T-helper 2 cell treated with Interferon-gamma antibody and Interleukin-4, amounts not matched to agents 5 μg/mL and 100 μg/mL, for 36 hours (primary cell): ENCODE measurements around the gene PPP2R2C.

ENCODE experiments used
- DNase-seq: peaks from one replicate; pipeline ENCODE4 v3.0.0; 2021; ENCODE audit warnings: low spot score
- H3K27ac Mint-ChIP-seq: one replicate; pipeline ENCODE4 v1.8.0; 2021; ENCODE audit warnings: mild to moderate bottlenecking, mixed read lengths
- H3K27me3 Mint-ChIP-seq: one replicate; pipeline ENCODE4 v1.8.0; 2021; ENCODE audit warnings: low read depth, mixed read lengths
- H3K36me3 Mint-ChIP-seq: one replicate; pipeline ENCODE4 v1.8.0; 2021; ENCODE audit warnings: low read depth, mixed read lengths
- H3K4me1 Mint-ChIP-seq: one replicate; pipeline ENCODE4 v1.8.0; 2021; ENCODE audit warnings: low read depth, mixed read lengths
- H3K4me3 Mint-ChIP-seq: one replicate; pipeline ENCODE4 v1.8.0; 2022; ENCODE audit warnings: mild to moderate bottlenecking, moderate library complexity, mixed read lengths
- H3K9me3 Mint-ChIP-seq: one replicate; pipeline ENCODE4 v1.8.0; 2021; ENCODE audit warnings: mixed read lengths

PPP2R2C gene

GRCh38 chr4:6487466-6487865 is 15.1 kb upstream of the PPP2R2C start:
- H3K27ac Mint-ChIP-seq: no peak overlapping the region
- H3K4me1 Mint-ChIP-seq: no peaks in the 10 kb centered on the region
- H3K27me3 Mint-ChIP-seq: peaks cover 10% of the 10 kb centered on the region
- no peaks in the 10 kb centered on the region for H3K36me3 Mint-ChIP-seq
- H3K9me3 Mint-ChIP-seq: peaks cover 9% of the 10 kb centered on the region
- H3K4me3 Mint-ChIP-seq: no peak overlapping the region
- no peak for DNase-seq

GRCh38 chr4:6480534-6481088 is 8.2 kb upstream of the PPP2R2C start:
- H3K27ac Mint-ChIP-seq: no peak overlapping the region
- H3K9me3 Mint-ChIP-seq: no peaks in the 10 kb centered on the region
- H3K36me3 Mint-ChIP-seq: no peaks in the 10 kb centered on the region
- H3K4me1 Mint-ChIP-seq: no peaks in the 10 kb centered on the region
- DNase-seq: no peak
- H3K4me3 Mint-ChIP-seq: no peak overlapping the region
- H3K27me3 Mint-ChIP-seq: peaks cover 9% of the 10 kb centered on the region

- Mint-ChIP-seq H3K36me3 (no peaks in the 10 kb centered on the region), H3K9me3 (no peaks in the 10 kb centered on the region), H3K27ac (no peak overlapping the region), H3K27me3 (peaks cover 20% of the 10 kb centered on the region), H3K4me3 (no peak overlapping the region), H3K4me1 (no peaks in the 10 kb centered on the region)
- no peak for DNase-seq
Measured at GRCh38 chr4:6478546-6479220, 6.3 kb upstream of the PPP2R2C start.

- no peak for DNase-seq
- no peaks in the 10 kb centered on the region for H3K4me1 Mint-ChIP-seq
- no peaks in the 10 kb centered on the region for H3K9me3 Mint-ChIP-seq
- no peak overlapping the region for H3K27ac Mint-ChIP-seq
- peaks cover 31% of the 10 kb centered on the region for H3K27me3 Mint-ChIP-seq
- H3K36me3 Mint-ChIP-seq: no peaks in the 10 kb centered on the region
- no peak overlapping the region for H3K4me3 Mint-ChIP-seq
Measured at GRCh38 chr4:6476893-6477292, 4.5 kb upstream of the PPP2R2C start.

- Mint-ChIP-seq H3K9me3 (no peaks in the 10 kb centered on the region), H3K4me1 (no peaks in the 10 kb centered on the region), H3K4me3 (no peak overlapping the region), H3K27me3 (peaks cover 30% of the 10 kb centered on the region), H3K27ac (no peak overlapping the region), H3K36me3 (no peaks in the 10 kb centered on the region)
- DNase-seq: no peak
Measured at GRCh38 chr4:6475492-6476020, 3.1 kb upstream of the PPP2R2C start.

GRCh38 chr4:6474705-6475457 is 2.5 kb upstream of the PPP2R2C start:
- Mint-ChIP-seq H3K36me3 (no peaks in the 10 kb centered on the region), H3K9me3 (no peaks in the 10 kb centered on the region), H3K27ac (no peak overlapping the region), H3K4me3 (no peak overlapping the region), H3K27me3 (peaks cover 35% of the 10 kb centered on the region), H3K4me1 (peaks cover 2% of the 10 kb centered on the region)
- no peak for DNase-seq

GRCh38 chr4:6474053-6474568 is 1.7 kb upstream of the PPP2R2C start:
- no peak overlapping the region for H3K27ac Mint-ChIP-seq
- H3K27me3 Mint-ChIP-seq: peaks cover 42% of the 10 kb centered on the region
- H3K9me3 Mint-ChIP-seq: no peaks in the 10 kb centered on the region

GRCh38 chr4:6473264-6474052 is 1.0 kb upstream of the PPP2R2C start:
- H3K4me3 Mint-ChIP-seq: no peak overlapping the region
- no peak for DNase-seq
- no peak overlapping the region for H3K27ac Mint-ChIP-seq
- peaks cover 2% of the 10 kb centered on the region for H3K4me1 Mint-ChIP-seq
- H3K36me3 Mint-ChIP-seq: no peaks in the 10 kb centered on the region
- H3K9me3 Mint-ChIP-seq: no peaks in the 10 kb centered on the region
- H3K27me3 Mint-ChIP-seq: peaks cover 49% of the 10 kb centered on the region

More at GRCh38 chr4:6474053-6474568, 1.7 kb upstream of the PPP2R2C start:
- Mint-ChIP-seq H3K4me3 (no peak overlapping the region), H3K36me3 (no peaks in the 10 kb centered on the region), H3K4me1 (peaks cover 2% of the 10 kb centered on the region)
- no peak for DNase-seq

- peaks cover 56% of the 10 kb centered on the region for H3K27me3 Mint-ChIP-seq
- DNase-seq: no peak
- H3K4me3 Mint-ChIP-seq: no peak overlapping the region
- H3K4me1 Mint-ChIP-seq: peaks cover 2% of the 10 kb centered on the region
- H3K36me3 Mint-ChIP-seq: no peaks in the 10 kb centered on the region
- H3K27ac Mint-ChIP-seq: no peak overlapping the region
- H3K9me3 Mint-ChIP-seq: no peaks in the 10 kb centered on the region
Measured at GRCh38 chr4:6472008-6472386, 417 bp downstream of the PPP2R2C start.

GRCh38 chr4:6471307-6472007 is 957 bp downstream of the PPP2R2C start:
- Mint-ChIP-seq H3K9me3 (no peaks in the 10 kb centered on the region), H3K4me1 (peaks cover 2% of the 10 kb centered on the region), H3K27me3 (peaks cover 56% of the 10 kb centered on the region), H3K36me3 (no peaks in the 10 kb centered on the region), H3K27ac (no peak overlapping the region), H3K4me3 (no peak overlapping the region)
- DNase-seq: no peak

- peaks cover 2% of the 10 kb centered on the region for H3K4me1 Mint-ChIP-seq
- H3K36me3 Mint-ChIP-seq: no peaks in the 10 kb centered on the region
- H3K9me3 Mint-ChIP-seq: no peaks in the 10 kb centered on the region
- H3K27me3 Mint-ChIP-seq: peaks cover 56% of the 10 kb centered on the region
- no peak for DNase-seq
- H3K27ac Mint-ChIP-seq: no peak overlapping the region
- no peak overlapping the region for H3K4me3 Mint-ChIP-seq
Measured at GRCh38 chr4:6470502-6471306, 1.7 kb downstream of the PPP2R2C start.

GRCh38 chr4:6469898-6470501 is 2.4 kb downstream of the PPP2R2C start:
- no peaks in the 10 kb centered on the region for H3K36me3 Mint-ChIP-seq
- H3K4me1 Mint-ChIP-seq: peaks cover 2% of the 10 kb centered on the region
- no peak for DNase-seq
- no peak overlapping the region for H3K27ac Mint-ChIP-seq
- no peak overlapping the region for H3K4me3 Mint-ChIP-seq
- H3K27me3 Mint-ChIP-seq: peaks cover 51% of the 10 kb centered on the region
- H3K9me3 Mint-ChIP-seq: no peaks in the 10 kb centered on the region
